ENCODE results near the gene MAST3.
"Not testable (repeated sequence)": the region's sequence is repeated elsewhere in the genome, so short reads cannot be mapped to it uniquely, and the experiment has no call there.

Gene MAST3

DNA sequence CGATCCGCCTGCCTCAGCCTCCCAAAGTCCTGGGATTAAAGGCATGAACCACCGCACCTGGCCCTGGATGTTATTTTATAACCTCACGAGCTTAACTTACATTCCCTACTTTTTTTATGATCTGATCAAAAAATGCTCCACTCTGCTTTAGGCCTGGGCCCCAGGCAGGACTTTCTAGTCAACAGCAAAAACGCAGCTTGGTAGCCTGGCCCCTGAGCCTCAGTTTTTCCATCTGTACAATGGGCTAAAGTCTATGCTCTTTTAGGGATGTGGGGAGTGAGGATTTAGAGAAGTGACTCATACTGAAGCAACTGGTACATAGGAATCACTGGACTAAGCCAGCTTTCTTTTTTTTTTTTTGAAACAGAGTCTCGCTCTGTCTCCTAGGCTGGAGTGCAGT, 43.5 kb downstream of the MAST3 start:
- DNase-seq = no peak

- no peak for DNase-seq
Measured at GRCh38 chr19:18143902-18144301, 46.3 kb downstream of the MAST3 start.

DNA sequence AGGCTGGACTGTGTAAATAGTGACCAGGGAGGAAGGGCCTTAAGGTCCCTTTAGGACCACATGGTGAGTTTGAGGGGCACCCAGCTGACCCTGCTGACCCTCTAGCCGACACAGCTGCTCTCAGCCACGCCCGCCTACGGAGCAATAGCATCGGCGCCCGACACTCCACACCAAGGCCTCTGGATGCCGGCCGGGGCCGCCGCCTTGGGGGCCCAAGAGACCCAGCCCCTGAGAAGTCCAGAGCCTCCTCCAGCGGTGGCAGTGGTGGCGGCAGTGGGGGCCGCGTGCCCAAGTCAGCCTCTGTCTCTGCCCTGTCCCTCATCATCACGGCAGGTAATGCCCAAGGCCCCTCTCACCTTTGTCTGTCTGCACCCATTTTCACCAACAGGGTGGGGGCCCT, 46.8 kb downstream of the MAST3 start:
- DNase-seq = no peak

- DNase-seq = no peak
Measured at GRCh38 chr19:18144906-18145305, 47.3 kb downstream of the MAST3 start.

DNA sequence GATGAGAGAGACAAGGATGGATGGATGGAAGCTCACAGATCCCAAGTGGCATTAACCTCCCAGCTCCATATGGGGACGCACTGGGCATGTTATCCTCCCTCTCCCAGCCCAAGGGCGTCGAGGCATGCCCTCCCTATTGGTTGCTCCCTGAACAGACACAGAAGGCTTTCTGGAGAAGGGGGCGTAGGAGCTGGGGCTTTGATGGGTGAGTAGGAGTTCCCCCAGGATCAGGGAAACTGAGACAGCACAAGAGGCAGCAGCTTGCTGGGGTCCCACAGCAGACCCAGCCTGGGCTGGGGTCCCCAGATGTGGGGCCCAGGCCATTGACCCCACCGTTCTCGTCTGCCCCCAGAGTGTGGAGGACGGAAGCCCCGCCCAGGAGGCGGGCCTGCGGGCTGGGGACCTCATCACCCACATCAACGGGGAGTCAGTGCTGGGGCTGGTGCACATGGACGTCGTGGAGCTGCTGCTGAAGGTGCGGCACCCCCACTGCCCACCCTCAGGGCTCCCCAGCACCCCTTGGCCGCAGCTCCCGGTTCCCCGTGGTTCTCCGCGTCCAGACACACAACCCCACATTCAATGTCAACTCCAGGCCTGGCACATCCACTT, 47.9 kb downstream of the MAST3 start:
- DNase-seq = no peak

- DNase-seq = no peak
Measured at GRCh38 chr19:18147396-18147795, 49.8 kb downstream of the MAST3 start.

DNA sequence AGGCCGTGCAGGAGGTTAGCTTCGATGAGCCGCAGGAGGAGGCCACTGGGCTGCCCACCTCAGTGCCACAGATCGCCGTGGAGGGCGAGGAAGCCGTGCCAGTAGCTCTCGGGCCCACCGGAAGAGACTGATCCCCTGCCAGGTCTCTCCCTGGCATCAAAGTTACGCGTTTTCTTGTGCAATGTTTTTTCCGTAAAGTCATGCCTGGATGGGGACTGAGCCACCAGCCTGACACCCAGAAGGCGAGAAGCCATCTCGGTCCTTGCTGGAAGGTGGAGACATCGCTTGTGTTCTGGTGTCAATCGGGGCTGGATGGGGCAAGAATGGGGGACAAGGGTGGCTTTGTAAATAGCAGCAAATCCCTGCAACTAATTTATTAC, 52.0 kb downstream of the MAST3 start:
- no peak for DNase-seq

DNA sequence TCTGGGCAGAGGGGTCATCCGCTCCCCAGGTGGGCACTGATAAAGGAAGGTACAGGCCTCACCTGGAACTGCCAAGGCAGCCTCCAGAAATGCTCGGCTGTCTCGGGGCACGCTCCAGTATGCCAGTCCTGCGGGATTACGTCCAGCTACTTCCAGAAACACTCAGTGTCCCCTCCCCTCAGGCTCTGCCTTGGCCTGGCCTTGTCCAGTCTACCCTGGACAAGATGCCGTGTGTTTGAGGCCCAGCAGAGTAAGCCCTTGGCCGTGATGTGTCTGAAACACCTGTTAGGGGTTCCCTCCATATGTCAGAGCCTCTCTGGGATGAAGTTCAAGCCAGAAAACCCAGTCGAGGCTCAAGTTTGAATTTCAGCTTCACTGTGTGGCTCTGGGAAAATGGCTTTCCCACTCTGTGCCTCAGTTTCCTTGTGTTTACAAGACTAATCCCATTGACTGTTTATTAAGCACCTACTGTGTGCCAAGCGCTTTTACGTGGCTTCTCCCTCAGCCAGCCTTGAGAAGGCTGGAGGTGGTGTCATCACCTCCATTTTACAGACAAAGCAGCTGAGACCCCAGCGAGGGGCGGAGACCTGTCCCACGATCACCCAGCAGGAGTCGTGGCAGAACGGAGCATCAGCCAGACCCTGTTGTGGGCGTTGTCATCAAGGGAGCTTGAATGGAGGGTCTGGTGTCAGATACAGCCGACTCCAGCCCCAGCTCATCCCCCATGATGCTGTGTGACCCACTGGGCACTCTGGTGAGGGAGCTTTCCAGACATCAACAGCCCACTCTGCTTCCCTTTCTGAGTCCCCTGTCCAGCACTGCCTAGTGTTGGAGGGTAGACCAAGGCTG, 53.4 kb downstream of the MAST3 start:
- DNase-seq = no peak

DNA sequence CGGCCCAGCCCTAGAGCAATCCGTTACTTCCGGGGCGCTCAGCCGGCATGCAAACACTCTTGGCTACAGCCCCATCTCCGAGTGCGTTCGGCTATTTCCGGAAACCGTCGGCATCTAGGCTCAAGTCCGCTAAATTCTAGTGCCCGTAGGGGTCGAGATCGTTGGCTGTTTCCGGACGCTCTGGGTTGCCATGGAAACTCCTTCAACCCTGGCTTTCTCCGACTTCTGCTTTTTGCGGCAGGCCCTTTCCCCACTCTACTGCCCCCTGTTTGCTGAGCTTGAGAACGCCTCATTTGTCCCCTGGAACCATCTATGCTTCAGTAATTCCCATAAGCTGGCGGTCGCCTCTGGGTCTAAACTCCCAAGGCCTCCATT, 54.9 kb downstream of the MAST3 start:
- peak; percentile 93 for DNase-seq

DNA sequence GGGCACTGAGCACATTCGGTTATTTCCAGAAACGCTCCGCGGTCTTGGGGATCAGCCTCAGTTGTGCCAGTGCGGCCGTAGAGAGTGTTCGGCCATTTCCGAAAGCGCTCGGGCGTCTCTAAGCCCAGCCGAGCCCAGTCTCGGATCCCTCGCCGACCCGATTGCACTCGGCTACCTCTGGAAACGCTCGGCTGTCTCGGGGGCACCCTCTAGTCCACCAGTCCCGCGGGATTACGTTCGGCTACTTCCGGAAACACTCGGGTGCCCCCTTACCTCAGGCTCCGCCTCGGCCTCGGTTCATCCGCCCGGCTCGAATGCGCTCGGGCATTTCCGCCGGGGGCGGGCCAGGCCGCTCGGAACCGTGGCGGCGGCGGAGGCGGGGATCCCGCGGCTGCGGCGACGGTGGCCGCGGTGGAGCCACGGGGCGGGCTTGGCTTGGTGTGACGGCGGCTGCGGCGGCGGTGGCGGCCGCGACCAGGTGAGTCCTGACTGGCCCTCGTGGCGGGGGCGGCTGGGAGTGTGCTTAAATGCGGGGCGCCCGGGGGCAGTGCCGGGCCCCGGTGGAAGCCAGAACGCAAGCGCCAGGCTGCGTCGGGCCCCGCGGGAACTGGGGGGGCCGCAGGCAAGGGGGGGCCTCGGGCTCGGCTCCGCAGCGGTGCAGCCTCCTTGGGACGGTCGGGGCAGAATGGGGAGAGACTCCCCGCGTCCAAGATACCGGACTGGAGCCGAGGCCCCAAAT, 55.4 kb downstream of the MAST3 start, which contains the start of gene PIK3R2:
PIK3R2 (plus strand) TSS at position 347 of the 739 bp plus-strand sequence. CDS start 2,717 bp downstream, outside the sequence.
- peak; percentile 93 for DNase-seq

- no peak for DNase-seq
Measured at GRCh38 chr19:18153556-18154134, 56.1 kb downstream of the MAST3 start.

GRCh38 chr19:18155095-18156087, 57.8 kb downstream of the MAST3 start:
- DNase-seq = no peak

- DNase-seq = no peak
Measured at GRCh38 chr19:18156268-18156667, 58.7 kb downstream of the MAST3 start.

DNA sequence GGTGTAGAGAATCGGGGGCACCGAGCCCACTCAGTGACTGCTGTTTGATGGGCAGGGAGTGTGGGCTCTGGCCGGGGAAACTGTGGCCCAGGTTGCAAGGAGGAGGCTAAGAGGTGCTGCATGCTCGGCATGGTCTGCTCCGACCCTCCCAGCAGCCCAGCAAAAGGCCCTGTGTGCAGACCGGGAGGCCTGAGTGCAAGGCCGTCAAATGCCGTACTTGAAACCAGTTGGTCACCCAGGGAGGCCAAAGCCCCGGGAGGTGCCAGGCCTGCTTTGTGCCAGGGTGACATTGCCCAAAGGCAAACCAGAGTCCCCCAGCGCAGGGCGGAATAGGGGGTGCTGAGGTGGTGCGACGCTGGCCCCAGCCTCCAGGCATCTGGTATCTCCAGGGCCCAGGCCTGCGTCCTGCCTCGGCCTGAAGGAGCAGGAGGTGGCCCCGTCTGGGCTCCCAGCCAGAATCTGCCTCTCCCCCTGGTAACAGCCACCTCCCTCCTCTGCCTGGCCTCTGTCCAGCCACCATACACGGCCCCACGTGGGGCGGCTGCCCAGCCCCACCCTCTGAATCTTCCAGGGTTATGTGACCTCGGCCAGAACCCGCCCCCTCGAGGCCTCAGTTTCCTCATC, 59.4 kb downstream of the MAST3 start:
- DNase-seq = peak; percentile 94

DNA sequence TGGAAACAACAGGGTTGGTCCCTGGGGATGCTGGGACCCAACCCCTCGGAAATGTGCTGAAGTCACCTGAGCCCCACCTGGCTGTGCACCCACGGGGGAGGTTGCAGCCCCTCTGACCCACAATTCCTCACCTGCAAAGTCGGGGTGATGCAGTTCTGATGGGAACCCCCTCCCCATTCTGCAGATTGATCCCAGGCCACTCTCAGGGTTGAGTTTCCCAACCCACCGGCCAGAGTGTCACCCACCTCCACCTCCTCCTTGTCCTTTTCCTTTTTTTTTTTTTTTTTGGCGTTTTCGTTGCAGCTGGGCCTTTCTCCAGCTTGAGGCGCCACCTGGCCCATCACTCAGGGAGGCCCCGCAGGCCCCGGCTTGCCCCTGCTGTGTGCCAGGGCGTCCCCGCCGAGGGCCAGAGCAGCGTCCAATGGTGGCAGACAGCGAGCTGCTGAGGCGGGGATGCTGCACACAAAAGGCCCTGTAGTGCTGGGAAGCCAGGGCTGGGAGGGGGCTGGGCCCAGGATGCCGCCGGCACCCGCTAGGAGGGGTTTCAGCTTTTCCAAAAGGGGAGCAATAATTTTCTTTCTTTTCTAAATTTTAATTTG, 60.0 kb downstream of the MAST3 start:
- DNase-seq = peak; percentile 85

- no peak for DNase-seq
Measured at GRCh38 chr19:18158467-18158866, 60.9 kb downstream of the MAST3 start.

- DNase-seq = not testable (repeated sequence)
Measured at GRCh38 chr19:18159059-18159616, 61.6 kb downstream of the MAST3 start.

DNA sequence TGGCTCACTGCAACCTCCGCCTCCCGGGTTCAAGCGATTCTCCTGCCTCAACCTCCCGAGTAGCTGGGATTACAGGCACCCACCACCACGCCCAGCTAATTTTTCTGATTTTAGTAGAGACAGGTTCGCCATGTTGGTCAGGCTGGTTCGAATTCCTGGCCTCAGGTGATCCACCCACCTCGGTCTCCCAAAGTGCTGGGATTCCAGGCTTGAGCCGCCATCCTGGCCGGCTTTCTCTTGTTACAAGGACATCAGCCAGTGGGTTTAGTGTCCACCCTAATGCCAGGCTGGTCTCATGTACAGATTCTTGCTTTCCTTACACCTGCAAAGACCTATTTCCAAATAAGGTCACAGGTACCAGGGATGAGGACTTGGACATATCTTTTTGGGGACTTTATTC, 62.2 kb downstream of the MAST3 start:
- DNase-seq = no peak

- no peak for DNase-seq
Measured at GRCh38 chr19:18160493-18160970, 63.0 kb downstream of the MAST3 start.

DNA sequence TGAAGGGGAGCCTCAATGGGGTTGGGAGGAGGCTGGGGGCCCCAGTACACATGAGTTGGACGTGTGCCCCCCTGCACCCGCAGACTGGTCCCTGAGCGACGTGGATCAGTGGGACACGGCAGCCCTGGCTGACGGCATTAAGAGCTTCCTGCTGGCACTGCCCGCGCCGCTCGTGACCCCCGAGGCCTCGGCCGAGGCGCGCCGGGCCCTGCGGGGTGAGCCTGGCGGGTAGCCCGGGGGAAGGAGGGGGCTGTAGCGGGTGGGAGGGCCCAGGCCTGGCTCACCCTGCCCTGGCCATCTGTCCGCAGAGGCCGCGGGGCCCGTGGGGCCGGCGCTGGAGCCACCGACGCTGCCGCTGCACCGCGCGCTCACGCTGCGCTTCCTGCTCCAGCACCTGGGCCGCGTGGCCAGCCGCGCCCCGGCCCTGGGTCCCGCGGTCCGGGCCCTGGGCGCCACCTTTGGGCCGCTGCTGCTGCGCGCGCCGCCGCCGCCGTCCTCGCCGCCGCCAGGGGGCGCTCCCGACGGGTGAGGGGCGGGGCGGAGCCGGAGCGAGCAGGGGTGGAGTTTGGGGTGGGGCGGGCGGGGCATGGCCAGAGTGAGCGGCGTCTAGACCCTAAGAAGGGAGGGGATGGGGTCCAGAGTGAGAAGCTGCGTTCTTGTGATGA, 63.5 kb downstream of the MAST3 start:
- DNase-seq = no peak

Measured in DMS79 treated with DMSO at 0.1 percent for 48 hours (cell line).